Upper lobe of left lung (tissue), 4 donors: ENCODE measurements around the gene MED13L.

ENCODE experiments used
- CTCF ChIP-seq, 6 experiments: fragments of 450-650 bp in 4 of 6; fragments of 200-600 bp in 2 of 6; sonication (generic) in 2 of 6; IDR thresholded peaks; one replicate each; pipeline ENCODE4 v1.5.1; 2016 to 2019; ENCODE audit warnings: antibody characterized with exemption in 6 of 6
- EP300 ChIP-seq, 4 donors: sonication (generic); formaldehyde crosslinking; IDR thresholded peaks; one replicate each; pipeline ENCODE4 v1.5.1; 2017; ENCODE audit warnings: antibody characterized with exemption in 4 of 4, control low read depth in 2 of 4
- POLR2A ChIP-seq, 4 donors: fragments of 450-650 bp; IDR thresholded peaks; one replicate each; pipeline ENCODE4 v1.5.1; 2016 to 2017; ENCODE audit warnings: antibody characterized with exemption in 4 of 4, mild to moderate bottlenecking in 2 of 4
- POLR2AphosphoS5 ChIP-seq, 2 donors: sonication (generic); formaldehyde crosslinking; IDR thresholded peaks; one replicate each; pipeline ENCODE4 v1.5.1; 2017; ENCODE audit warnings: antibody characterized with exemption in 2 of 2

DNA sequence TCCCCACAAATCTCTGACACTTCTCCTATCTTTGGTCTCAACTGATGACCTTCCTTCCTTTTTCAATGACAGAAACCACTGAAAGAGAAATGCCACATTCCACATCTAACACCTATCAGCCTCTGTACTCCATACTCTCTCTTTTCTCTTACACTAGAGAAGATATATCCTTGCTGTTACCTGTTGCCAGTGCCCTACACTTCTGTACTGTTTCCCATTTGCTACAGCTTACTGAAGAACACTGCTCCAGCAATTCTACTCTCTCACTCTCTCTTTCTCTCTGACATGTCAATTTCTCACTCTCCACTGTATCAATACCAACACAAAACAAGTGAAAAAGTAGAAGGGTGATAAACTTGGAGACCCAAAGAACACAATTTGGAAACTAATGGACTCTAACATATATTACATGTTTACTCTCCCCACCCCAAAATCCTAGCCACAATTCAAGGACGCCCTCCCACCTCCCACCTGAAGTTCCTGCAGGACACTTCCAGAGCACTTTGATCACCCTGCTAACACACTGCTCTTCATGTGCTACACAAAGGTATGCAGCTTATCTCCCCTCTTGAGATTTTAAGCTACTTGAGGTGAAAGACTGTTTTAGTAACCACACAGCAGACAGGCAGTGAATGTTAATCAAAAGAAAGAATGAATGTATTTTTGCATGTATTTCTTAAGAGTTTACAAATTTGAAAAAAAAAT lies 95.0 kb downstream of the MED13L start:
- TF ChIP-seq CTCF (IDR thresholded peaks at IDR 0.05): no peak
- no peak for TF ChIP-seq POLR2A (IDR thresholded peaks at IDR 0.05)
- no peak for TF ChIP-seq POLR2AphosphoS5 (IDR thresholded peaks at IDR 0.05)
- no peak for TF ChIP-seq EP300 (IDR thresholded peaks at IDR 0.05)
